Measurements from ENCODE around the gene CLIC6.

GRCh38 chr21:34744801-34745200 lies 76.0 kb downstream of the CLIC6 start:
- no peak for TF ChIP-seq CTCF (optimal IDR thresholded peaks at IDR 0.05 in 1 of 3, IDR thresholded peaks at IDR 0.05 in 1 of 3, conservative IDR thresholded peaks at IDR 0.05 in 1 of 3; ENCODE audit: extremely low read depth in 1 of 3, insufficient read depth in 2 of 3, low read length in 3 of 3)
- TF ChIP-seq EZH2 (IDR thresholded peaks at IDR 0.05; ENCODE audit: low read length): no peak

Measured in keratinocyte (primary cell).